ENCODE measurements around the gene KISS1R.
"Not testable (repeated sequence)": the region's sequence is repeated elsewhere in the genome, so short reads cannot be mapped to it uniquely, and the experiment has no call there.

KISS1R gene

DNA sequence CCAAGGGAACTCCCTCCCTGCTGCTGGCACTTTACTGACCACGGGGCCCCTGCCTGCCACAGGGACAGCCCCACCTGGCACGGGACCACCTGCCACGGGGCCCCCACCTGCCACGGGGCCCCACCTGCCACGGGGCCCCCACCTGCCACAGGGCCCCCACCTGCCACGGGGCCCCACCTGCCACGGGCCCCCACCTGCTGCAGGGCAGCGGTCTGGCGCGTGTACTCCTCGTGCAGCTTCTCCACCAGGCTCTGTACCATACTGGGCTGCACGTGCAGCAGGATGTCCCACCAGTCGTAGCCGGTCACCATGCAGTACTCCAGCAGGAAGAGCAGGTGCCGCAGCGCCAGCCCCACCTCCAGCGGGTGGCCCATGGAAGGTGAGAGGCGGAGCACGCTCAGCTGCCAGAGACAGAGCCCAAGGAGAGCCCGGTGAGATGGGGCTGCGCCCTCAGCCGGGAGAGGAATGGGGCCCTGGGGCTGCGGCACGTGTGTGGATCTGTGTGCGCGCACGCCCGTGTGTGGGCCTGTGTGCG, 40.3 kb upstream of the KISS1R start:
- no peak for DNase-seq (ENCODE audit: low spot score)
- H3K27ac ChIP-seq, result no peak overlapping the region
- TF ChIP-seq, protein P1, sequence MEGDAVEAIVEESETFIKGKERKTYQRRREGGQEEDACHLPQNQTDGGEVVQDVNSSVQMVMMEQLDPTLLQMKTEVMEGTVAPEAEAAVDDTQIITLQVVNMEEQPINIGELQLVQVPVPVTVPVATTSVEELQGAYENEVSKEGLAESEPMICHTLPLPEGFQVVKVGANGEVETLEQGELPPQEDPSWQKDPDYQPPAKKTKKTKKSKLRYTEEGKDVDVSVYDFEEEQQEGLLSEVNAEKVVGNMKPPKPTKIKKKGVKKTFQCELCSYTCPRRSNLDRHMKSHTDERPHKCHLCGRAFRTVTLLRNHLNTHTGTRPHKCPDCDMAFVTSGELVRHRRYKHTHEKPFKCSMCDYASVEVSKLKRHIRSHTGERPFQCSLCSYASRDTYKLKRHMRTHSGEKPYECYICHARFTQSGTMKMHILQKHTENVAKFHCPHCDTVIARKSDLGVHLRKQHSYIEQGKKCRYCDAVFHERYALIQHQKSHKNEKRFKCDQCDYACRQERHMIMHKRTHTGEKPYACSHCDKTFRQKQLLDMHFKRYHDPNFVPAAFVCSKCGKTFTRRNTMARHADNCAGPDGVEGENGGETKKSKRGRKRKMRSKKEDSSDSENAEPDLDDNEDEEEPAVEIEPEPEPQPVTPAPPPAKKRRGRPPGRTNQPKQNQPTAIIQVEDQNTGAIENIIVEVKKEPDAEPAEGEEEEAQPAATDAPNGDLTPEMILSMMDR (IDR thresholded peaks at IDR 0.05), result no peak

GRCh38 chr19:877992-878660, 39.0 kb upstream of the KISS1R start:
- not testable (repeated sequence) for H3K27ac ChIP-seq; H3K4me3 ChIP-seq; DNase-seq (ENCODE audit: low spot score)

More for the DNA sequence above, 40.3 kb upstream of the KISS1R start:
- H3K4me3 ChIP-seq, result no peak overlapping the region

DNA sequence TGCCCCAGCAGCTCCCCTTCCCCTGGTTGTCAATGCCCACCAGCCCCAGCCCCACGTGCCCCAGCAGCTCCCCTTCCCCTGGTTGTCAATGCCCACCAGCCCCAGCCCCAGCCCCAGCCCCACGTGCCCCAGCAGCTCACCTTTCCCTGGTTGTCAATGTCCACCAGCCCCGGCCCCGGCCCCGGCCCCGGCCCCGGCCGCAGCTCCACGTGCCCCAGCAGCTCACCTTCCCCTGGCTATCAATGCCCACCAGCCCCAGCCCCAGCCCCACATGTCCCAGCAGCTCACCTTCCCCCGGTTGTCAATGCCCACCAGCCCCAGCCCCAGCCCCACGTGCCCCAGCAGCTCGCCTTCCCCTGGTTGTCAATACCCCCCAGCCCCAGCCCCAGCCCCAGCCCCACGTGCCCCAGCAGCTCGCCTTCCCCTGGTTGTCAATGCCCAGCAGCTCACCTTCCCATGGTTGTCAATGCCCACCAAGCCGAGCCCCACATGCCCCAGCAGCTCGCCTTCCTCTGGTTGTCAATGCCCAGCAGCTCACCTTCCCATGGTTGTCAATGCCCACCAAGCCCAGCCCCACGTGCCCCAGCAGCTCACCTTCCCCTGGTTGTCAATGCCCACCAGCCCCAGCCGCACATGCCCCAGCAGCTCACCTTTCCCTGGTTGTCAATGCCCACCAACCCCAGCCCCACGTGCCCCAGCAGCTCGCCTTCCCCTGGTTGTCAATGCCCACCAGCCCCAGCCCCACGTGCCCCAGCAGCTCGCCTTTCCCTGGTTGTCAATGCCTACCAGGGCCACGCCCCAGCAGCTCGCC, 38.2 kb upstream of the KISS1R start:
- not testable (repeated sequence) for H3K4me3 ChIP-seq; DNase-seq (ENCODE audit: low spot score); H3K27ac ChIP-seq

DNA sequence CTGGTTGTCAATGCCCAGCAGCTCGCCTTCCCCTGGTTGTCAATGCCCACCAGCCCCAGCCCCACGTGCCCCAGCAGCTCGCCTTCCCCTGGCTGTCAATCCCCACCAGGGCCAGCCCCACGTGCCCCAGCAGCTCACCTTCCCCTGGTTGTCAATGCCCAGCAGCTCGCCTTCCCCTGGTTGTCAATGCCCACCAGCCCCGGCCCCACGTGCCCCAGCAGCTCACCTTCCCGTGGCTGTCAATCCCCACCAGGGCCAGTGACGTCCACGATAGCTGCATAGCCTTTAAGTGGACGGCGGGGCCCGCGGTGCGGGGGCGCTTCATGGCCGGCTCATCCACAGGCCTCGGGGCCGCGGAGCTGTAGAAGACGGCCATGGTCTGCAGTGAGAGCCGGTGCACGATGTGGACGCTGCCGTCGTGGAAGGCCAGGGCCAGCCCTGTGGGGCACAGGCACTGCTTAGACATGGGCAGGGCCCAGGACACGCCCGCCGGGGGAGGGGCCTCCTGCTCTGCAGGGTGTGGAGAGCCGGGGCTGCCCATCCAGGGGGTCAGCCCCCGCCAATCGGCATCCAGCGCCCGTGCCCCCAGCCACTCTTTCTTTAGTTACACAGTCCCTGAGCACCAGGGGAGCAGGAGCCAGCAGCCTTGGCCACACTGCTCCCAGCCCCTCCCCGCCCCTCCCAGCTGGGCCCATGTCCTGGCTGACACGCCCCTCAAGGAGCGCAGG, 37.3 kb upstream of the KISS1R start:
- no peak for DNase-seq (ENCODE audit: low spot score)

DNA sequence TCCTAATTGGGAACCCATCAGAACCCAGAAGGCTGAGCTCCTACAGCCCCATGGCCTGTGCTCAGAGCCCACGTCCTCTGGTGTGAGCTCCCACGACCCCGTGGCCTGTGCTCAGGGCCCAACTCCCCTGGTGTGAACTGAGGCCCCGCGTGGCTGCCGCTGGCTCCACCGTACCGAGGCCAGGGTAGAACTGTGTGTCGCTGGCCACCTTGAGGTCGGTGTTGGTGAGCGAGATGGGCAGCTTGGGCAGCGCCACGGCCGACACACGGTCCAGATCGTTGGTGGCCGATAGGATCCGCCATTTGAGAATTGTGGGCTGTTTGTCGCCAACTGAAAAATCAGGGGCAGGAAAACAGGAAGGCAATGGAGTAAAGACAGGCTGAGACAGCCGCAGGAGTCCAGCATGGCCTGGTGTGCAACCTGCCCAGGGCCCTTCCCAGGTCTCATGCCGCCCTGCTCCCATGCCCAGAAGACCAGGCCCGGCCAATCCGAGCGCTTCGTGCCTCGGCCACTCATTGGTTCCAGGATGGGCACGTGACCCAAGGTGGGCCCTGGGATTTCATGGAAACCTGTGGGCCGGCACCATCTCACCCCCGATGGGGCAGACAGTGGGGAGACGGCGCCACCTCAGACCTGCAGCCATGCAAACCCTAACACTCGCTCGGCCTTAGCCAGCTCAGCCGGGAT, 35.6 kb upstream of the KISS1R start:
- DNase-seq (ENCODE audit: low spot score), result no peak
- no peak overlapping the region for H3K27ac ChIP-seq
- TF ChIP-seq, protein P1 (IDR thresholded peaks at IDR 0.05), result no peak
- no peak overlapping the region for H3K4me3 ChIP-seq

More for the DNA sequence above, 37.3 kb upstream of the KISS1R start:
- TF ChIP-seq, protein P1 (IDR thresholded peaks at IDR 0.05), result no peak
- H3K27ac ChIP-seq, result no peak overlapping the region
- no peak overlapping the region for H3K4me3 ChIP-seq

- TF ChIP-seq, protein P1 (IDR thresholded peaks at IDR 0.05), result no peak
- no peak for DNase-seq (ENCODE audit: low spot score)
- Histone ChIP-seq H3K4me3 (no peak overlapping the region), H3K27ac (no peak overlapping the region)
These were observed 34.1 kb upstream of the KISS1R start for GRCh38 chr19:882871-883497.

DNA sequence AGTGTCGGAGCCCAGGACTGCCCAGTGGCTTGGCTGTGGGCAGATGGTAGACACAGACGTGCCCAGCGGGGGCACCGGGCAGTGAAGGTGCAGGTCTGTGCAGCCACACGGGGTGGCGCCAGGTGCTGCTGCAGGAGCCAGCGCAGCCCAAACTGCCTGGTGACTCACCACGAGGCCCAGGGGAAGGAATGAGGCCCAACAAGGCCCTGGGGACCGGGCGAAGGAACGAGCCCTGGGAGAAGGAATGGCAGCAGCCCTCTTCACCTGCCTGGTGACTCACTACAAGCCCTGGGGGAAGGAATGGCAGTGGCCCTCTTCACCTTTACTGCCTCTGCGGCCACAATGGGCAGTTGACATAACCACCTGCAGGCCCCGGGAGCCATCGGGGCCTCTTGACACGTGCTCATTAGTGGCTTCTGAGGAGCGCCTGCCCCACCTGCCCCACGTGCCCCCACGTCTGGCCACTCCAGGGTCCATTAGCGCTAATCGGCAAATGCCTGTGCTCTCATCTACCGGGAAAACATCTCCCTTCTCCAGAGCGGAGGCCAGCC, 33.4 kb upstream of the KISS1R start:
- DNase-seq (ENCODE audit: low spot score), result no peak

More for the DNA sequence above, 33.4 kb upstream of the KISS1R start:
- Histone ChIP-seq H3K27ac (no peak overlapping the region), H3K4me3 (no peak overlapping the region)
- TF ChIP-seq, protein P1 (IDR thresholded peaks at IDR 0.05), result no peak
